D721Med (cell line): Measurements from ENCODE around the gene UBA52.

ENCODE experiments used
- DNase-seq: peaks from one replicate; pipeline ENCODE4 v3.0.0; 2011; ENCODE audit warnings: low spot score; ENCODE audit not compliant: insufficient read length
- FAIRE-seq: peaks from 2 replicates; lab custom pipeline; 2011; peaks lifted over from hg19 to GRCh38; lab: Jason Lieb, UNC
- TF ChIP-seq, protein P1 (sequence below): IDR thresholded peaks from 2 replicates; pipeline ENCODE4 v1.5.1; 2012; ENCODE audit warnings: mild to moderate bottlenecking, control low read depth; ENCODE audit not compliant: insufficient read depth; ENCODE audit errors: missing control alignments

Gene UBA52

DNA sequence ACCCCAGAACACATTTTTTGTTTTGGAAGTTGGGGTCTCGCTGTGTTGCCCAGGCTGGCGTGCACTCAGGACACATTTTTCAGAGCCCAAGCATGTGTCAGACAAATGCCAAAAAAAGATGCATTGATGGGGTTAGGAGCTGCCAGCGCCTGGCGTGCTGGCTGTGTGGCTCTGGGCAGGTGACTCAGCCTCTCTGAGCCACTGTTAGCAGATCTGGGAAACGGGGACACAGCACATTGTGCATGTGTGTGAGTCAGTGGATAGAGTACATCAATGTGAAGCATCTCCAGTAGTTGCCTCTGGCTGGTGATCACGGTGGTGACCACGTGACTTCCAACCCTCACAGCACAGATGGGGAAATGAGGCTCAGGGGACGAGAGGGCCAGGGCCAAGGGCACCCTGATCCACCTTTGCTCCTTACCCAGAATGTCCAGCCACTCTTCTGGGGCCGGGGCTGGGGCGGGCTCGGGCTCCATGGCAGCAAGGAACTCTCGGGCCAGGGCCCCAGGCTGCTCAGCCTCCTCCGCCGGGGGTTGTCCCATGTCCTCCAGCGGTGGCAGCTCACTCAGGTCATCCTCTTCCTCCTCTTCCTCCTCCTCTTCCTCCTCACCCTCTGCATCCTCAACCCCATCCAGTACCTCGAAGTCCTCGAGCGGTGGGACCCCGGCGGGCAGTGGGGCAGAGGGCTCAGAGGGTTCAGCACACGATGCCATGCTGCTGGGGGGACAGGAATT is 30.2 kb upstream of the UBA52 start:
- FAIRE-seq (no peak), DNase-seq (peak; percentile 5)
- TF ChIP-seq, protein P1, sequence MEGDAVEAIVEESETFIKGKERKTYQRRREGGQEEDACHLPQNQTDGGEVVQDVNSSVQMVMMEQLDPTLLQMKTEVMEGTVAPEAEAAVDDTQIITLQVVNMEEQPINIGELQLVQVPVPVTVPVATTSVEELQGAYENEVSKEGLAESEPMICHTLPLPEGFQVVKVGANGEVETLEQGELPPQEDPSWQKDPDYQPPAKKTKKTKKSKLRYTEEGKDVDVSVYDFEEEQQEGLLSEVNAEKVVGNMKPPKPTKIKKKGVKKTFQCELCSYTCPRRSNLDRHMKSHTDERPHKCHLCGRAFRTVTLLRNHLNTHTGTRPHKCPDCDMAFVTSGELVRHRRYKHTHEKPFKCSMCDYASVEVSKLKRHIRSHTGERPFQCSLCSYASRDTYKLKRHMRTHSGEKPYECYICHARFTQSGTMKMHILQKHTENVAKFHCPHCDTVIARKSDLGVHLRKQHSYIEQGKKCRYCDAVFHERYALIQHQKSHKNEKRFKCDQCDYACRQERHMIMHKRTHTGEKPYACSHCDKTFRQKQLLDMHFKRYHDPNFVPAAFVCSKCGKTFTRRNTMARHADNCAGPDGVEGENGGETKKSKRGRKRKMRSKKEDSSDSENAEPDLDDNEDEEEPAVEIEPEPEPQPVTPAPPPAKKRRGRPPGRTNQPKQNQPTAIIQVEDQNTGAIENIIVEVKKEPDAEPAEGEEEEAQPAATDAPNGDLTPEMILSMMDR: no peak

DNA sequence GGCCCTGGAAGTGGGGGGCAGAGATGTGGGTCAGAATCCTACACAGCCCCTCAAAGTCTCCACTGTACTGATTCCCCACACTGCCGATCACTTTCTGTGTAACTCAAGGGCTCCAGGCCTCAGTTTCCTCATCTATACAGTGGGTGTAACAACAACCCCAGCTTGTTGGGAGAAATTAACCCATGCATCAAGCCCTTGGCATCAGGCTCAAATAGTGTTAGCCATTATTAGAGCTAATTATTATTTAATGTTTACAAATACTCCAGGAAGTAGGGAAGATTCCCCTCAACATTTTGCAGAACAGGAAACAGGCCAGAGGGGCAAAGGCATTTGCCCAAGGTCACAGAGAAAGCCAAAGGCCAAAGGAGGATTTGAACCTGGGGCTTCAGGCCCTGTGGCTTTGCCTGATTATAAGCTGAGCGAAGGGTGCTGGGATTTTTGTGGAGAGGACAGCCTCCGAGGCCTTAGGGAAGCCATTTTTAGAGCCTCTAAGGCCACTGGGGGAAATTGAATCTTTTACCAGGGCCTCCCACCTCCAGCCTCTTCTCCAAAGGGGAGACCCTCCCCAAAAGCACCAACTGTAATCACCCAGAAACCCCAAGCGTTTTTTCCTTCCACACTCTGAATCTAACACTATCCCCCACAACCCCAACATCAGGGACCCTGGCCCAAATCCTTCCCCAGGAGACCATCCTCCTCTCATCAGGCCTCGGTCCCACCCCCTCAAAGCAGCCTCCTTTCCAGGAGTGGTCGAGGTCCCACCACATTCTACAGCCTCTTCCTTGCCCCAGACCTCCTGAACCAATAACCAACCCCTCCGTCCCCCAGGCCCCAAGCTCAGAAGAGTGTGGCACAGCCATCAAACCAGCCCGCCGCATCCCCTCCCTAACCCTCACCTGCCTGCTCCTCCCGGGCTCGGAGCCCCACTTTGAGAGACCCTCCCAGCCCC is 29.4 kb upstream of the UBA52 start:
- TF ChIP-seq, protein P1: no peak
- FAIRE-seq (no peak), DNase-seq (no peak)

DNA sequence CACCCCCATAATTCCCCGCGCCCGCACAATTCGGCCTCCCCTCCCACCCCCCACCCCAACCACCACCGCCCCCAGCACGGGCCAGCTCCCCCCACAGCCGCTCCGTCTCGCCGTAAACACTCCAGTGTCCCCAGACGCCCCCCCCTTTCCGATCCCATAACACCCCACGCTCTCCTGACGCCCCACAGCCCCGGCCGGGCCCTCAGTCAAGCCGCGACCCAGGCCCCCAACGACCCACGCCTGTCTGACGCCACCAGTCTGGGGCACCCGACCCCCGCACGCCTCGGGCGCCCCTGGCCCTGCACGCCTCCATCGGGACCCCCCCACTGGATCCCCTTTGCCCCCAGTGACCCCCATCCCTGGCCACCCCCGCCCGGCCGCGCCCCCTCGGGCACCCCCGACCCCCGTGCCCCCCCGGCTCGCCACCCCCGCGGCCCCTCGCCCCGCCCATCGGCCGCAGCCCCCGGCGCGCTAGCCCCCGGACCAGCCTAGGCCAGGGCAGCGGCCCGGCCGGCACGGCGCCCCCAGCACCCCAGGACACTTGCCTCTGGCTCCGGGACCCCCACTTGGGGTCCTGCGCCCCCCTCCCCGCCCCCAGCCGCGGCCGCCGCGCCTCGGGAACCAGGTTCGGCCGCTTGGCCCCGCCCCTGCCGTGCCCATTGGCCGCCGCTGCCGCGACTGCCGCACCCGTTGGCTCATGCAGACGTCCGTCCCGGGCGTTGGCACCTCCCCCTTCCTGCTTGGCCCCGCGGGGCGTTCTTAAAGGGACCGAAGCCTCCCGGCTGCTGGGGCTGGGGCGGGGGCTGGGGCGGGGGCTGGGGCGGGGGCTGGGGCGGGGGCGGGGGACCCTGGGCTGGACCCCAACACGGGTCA is 28.5 kb upstream of the UBA52 start, which contains the start of gene FKBP8:
FKBP8 (minus strand) TSS at position 633 of the 873 bp plus-strand sequence. CDS start 1,603 bp downstream, outside the sequence.
- peak; percentile 98 for DNase-seq
- TF ChIP-seq, protein P1: no peak
- no peak for FAIRE-seq

DNA sequence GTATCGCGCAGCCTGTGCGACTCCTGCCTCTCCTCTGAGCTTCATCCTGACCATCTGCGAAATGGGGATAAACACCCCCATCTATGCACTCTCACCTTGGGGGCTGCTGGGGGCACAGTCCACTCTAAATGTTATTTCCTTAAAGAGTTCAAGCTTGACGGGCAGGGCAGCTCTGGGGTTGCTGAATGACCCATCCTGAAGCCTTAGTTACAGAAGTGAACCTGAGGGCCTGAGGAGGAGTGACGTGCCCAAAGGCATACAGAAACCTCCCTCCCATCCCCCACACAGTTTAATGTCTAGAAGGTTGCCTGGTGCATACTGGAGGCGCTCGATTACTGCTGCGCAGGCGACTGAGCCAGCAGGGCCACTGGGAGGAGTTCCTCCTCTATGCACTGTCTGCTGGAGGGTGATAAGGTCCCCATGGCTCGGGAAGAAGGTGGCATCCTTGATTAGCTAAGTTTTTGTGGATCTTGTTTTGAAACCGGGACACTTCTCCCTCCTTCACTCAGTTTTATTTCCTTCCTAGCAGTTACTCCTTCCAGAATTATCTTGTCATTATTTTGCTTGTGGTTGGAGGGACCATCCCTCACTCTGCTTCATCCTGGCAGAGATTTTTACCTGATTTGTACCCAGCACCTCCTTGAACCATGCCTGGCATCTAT is 27.7 kb upstream of the UBA52 start:
- no peak for FAIRE-seq
- DNase-seq: no peak
- TF ChIP-seq, protein P1: peak; percentile 4

DNA sequence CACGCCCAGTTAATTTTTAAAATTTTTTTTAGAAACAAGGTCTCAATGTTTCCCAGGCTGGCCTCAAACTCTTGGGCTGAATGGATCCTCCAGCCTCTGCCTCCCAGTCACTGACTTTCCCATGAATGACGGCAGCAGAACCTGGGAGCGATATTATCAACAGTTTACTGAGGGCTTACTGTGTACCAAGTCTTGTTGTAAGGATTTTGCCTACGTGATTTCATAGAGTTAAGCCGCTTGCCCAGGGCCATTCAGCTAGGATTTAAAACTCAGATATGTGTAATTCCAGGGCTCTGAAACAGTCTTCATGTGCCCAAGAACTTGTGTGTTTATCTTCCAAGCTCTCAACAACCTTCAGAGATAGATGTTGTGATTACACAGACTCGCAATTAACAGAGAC is 20.0 kb upstream of the UBA52 start:
- FAIRE-seq (peak; percentile 56), DNase-seq (peak; percentile 58)
- TF ChIP-seq, protein P1: no peak
